Bronchial epithelial cell (primary cell): ENCODE results near the gene TUBGCP2. TPM values are rescaled to one million over a fixed set of nuclear protein-coding genes. Genes with fewer than 3 reads are reported as not detected.

Experiments
- DNase-seq: peaks from one replicate; pipeline ENCODE4 v3.0.0-alpha.2; 2010; ENCODE audit warnings: low read depth
- FAIRE-seq: peaks from 2 replicates; lab custom pipeline; 2011; peaks lifted over from hg19 to GRCh38; lab: Jason Lieb, UNC
- H3K27me3 ChIP-seq: 2 replicates; pipeline ENCODE4 v1.5.1; 2011; ENCODE audit warnings: low read length; ENCODE audit not compliant: control insufficient read depth, insufficient read depth
- H3K36me3 ChIP-seq: 2 replicates; pipeline ENCODE4 v1.5.1; 2011; ENCODE audit warnings: low read length; ENCODE audit not compliant: control insufficient read depth, insufficient read depth
- H3K4me3 ChIP-seq: 2 replicates; pipeline ENCODE4 v1.5.1; 2011; ENCODE audit warnings: mild to moderate bottlenecking, low read depth, low read length, control low read depth
- total RNA-seq: library from RNA; depleted of rRNA; stranded (reverse); fragments of >200 nt; gene quantifications from 2 replicates; pipeline ENCODE4 v1.2.1, GENCODE V29; 2014
- TF ChIP-seq, protein P1 (sequence below): IDR thresholded peaks from 2 replicates; pipeline ENCODE4 v1.5.1; 2011; ENCODE audit warnings: mild to moderate bottlenecking, moderate library complexity, low read length, control low read depth, inconsistent platforms; ENCODE audit not compliant: insufficient read depth, severe bottlenecking

Gene TUBGCP2
- total RNA-seq, 1 donor from 2014 or later: 42.4 TPM

DNA sequence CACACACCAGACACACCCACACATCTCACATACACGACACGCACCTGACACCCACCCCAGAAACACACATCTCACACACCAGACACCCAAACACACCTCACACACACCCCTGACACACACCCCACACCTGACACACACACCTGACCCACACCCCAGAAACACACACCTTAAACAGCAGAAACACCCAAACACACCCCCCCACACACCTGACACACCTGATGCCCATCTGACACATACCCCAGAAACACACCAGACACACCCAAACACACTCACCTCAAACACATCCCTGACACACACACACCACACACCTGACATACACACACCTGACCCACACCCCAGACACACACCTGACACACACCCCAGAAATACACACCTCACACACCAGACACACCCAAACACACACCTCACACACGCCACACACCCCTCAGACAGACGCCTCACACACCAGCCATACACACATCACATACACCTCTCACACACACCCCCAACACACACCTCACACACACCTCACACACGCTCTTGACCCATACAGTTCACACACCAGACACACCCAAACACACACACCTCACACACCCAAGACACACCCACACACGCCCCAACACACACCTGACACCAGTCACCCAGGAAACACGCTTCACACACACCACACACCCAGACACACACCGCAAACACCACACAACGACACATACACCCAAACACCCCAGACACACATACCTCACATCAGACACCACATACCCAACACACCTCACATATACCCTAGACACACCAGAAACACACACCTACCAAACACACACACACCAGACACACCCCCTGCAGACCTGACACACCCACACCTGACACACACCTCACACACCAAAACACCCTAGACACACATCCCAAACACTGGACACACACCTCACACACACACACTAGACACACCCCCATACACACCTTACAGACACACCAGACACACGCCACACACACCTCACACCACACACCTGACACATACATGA is 29.7 kb upstream of the TUBGCP2 start:
- TF ChIP-seq, protein P1, sequence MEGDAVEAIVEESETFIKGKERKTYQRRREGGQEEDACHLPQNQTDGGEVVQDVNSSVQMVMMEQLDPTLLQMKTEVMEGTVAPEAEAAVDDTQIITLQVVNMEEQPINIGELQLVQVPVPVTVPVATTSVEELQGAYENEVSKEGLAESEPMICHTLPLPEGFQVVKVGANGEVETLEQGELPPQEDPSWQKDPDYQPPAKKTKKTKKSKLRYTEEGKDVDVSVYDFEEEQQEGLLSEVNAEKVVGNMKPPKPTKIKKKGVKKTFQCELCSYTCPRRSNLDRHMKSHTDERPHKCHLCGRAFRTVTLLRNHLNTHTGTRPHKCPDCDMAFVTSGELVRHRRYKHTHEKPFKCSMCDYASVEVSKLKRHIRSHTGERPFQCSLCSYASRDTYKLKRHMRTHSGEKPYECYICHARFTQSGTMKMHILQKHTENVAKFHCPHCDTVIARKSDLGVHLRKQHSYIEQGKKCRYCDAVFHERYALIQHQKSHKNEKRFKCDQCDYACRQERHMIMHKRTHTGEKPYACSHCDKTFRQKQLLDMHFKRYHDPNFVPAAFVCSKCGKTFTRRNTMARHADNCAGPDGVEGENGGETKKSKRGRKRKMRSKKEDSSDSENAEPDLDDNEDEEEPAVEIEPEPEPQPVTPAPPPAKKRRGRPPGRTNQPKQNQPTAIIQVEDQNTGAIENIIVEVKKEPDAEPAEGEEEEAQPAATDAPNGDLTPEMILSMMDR: no peak
- FAIRE-seq (no peak), DNase-seq (no peak)
- H3K4me3 ChIP-seq: no peak overlapping the region
- H3K27me3 ChIP-seq: peaks cover 26% of the 10 kb centered on the region
- H3K36me3 ChIP-seq: no peaks in the 10 kb centered on the region

DNA sequence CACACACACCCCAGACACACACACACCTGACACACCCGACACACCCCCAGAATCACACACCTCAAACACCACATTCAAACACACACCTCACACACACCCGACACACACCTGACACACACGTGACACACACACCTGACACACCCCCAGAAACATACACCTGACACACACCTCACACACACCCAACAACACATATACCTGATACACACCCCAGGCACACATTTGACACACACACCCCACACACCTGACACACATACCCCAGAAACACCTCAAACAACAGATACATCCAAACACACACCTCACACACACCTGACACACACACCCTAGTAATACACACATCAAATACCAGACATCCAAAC is 28.7 kb upstream of the TUBGCP2 start:
- TF ChIP-seq, protein P1: no peak
- no peak for DNase-seq
- Histone ChIP-seq H3K27me3 (peaks cover 32% of the 10 kb centered on the region), H3K36me3 (no peaks in the 10 kb centered on the region), H3K4me3 (no peak overlapping the region)
- FAIRE-seq: no peak

DNA sequence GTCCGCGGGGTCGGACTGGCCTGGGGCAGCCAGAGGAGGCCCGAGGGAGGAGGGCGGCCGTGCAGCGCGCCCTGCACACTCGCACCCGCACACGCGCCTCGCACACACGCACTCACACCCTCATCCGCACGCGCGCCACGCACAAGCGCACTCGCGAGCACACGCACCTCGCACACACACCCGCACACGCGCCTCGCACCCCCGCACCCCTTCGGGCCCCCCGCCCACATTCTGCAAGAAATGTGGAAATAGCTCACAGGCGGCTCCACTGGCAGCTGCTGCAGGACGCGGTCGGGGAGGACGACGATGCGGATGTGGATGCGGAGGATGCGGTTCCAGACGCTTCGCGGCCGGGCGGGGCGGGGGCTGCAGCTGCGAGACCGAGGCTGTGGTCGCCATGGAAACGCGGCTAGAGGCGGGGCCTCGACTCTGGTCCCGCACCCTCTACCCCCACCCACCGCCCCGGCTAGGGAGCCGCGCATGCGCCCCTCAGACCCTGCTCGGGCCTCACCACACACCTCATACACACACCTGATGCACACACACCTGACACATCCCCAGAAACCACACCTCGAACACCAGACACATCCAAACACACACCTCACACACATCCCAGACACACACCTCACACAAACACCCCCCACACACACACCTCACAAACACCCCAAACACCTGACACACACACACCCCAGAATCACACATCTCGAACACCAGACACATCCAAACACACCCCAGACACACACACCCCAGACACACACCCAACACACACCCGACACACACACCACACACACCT is 28.1 kb upstream of the TUBGCP2 start, which contains the start of gene CALY:
Gene CALY, minus strand, starts transcription at position 320 of the 793 bp plus-strand sequence. CDS start 7,907 bp downstream, outside the sequence.
- Histone ChIP-seq H3K27me3 (peaks cover 33% of the 10 kb centered on the region), H3K36me3 (no peaks in the 10 kb centered on the region), H3K4me3 (no peak within 1 kb of the TSS)
- DNase-seq: no peak
- FAIRE-seq: no peak
- TF ChIP-seq, protein P1: no peak

DNA sequence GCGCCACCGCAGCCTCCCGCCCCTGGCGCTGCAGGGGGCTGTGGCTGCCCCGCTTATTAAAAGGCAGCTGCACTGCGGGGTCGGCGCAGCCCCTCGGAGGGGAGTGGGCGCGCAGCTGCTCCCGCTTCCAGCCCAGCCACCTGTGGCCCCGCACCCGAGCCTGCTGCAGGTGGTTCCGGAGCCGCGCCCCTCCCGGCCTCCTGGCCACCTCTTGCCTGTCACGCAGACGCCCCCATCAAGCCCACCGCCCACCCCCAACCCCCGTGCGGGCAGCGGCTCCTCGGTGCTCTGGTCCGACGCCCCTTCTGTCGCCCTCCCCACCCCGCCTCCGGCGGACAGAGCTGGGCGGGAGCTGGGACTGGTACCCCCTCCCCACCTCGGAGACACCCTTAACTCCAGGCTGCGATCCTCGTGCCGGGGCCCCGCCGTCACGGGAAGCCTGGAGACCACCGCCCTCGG is 27.5 kb upstream of the TUBGCP2 start:
- Histone ChIP-seq H3K4me3 (no peak overlapping the region), H3K27me3 (peaks cover 33% of the 10 kb centered on the region), H3K36me3 (no peaks in the 10 kb centered on the region)
- TF ChIP-seq, protein P1: no peak
- FAIRE-seq (no peak), DNase-seq (no peak)

DNA sequence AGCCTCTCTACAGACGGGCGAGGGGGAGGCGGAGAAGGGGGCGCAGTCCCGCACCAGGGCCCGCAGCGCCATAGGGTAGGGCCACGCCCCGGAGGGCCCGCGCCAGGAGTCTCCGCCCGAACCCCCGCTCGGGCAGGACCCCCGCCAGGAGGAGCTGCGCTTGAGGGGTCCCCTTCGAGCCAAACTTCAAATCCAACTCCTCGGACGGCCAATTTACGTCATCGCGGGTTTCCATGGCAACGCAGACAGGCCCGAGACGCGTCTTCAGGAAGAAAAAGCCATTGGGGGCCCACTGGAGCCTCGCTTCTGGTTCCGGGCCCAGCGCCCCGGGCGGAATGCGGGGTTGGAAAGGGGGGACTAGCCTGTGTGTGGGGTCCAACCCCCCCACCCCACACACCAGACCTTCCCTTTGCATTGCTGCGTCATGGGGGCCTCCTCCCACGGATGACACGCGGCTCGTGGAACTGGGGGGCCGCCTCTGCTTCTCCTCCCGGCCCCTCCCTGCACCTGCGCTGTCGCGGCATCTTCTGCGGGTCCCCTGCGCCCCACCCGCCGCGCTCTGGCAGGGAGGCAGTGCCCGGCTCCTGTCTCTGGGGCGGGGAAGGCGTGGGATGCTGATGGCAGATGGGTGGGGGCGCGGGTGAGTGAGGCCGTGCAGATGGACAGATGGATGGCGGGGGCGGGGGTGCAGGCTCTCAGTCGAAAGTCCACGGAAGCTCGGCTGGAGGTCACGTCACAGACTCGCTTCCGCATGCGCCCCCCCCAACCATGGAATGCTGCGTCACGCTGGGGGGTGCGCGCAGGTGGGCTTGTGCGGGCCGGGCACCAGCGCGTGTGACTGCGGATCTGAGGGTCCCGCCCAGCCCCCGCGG is 26.8 kb upstream of the TUBGCP2 start:
- H3K27me3 ChIP-seq: peaks cover 33% of the 10 kb centered on the region

More for the DNA sequence above, 26.8 kb upstream of the TUBGCP2 start:
- TF ChIP-seq, protein P1: no peak
- H3K36me3 ChIP-seq: no peaks in the 10 kb centered on the region
- peak overlapping the region; percentile 8 for H3K4me3 ChIP-seq
- DNase-seq (no peak), FAIRE-seq (no peak)
